ENCODE results near the gene RAB43.

RAB43 gene

DNA sequence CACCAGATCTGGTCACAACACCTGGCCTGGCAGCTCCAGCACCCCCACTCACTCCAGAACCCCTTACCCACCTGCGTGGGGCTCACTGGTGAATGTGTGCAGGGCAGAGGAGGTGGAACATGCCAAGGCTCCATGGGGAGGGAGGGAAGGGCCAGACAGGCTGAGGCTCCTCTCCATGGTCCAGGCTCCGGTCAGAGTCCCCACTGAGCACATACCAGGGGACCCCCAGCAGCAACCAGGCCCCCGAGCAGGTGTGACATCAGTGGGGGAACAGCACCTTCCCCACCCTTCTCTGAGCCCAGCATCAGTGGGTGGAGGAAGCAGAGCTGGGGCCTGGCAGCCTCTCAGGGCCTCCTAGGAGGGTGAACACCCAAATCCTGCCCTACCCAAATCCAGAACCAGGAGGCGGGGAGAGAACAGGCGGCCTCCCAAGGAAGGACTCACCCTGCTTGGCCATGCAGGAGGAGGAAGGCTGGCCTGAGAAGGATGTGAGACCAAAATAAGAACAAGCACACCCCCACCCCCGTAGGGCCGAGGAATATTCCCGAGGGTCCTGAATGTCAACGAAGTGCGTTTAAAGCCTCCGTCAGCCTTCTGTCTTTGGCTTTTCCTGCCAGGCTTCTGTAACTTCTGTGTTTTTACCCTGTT is 62.2 kb downstream of the RAB43 start:
- H3K27ac ChIP-seq: peak overlapping the region; percentile 64
- TF ChIP-seq CTCF (conservative IDR thresholded peaks at IDR 0.05): no peak

DNA sequence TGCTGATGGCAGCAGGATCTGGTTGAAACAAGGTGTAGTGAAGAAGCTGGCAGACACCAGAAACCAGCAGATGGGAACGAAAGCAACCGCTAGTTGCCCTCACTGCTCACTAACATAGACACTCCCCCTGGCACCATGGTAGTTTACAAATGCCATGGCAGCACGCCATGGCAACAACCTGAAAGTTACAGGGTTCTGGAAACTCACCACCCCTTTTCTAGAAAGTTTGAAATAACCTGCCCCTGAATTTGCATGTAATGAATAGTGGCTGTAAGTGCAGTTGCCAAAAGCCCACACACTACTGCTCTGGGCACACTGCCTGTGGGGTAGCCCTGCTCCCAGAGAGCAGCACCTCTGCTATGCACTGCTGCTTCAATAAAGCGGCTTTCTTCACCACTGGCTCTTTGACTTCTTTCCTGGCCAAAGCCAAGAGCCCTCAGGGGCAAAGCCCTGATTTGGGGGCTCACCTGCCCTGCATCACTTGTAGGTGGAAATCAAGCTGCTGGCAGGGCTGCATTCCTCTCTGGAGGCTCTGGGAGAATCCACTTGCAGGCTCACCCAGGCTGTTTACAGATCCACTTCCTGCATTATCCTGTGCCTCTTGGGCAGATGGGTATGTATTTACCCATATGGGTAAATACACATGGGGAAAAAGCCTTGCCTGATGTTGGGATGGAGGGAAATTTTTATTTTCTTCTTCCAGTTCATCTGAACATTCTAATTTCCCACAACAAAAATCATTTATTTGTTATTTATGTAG is 63.0 kb downstream of the RAB43 start:
- TF ChIP-seq CTCF (conservative IDR thresholded peaks at IDR 0.05): no peak; the same call in 1 of the 2 replicates
- peak overlapping the region; percentile 64 for H3K27ac ChIP-seq

GRCh38 chr3:129057249-129057648 is 64.4 kb downstream of the RAB43 start:
- no peak for TF ChIP-seq CTCF (conservative IDR thresholded peaks at IDR 0.05)
- no peak overlapping the region; the same call in 1 of the 2 replicates for H3K27ac ChIP-seq

GRCh38 chr3:129056451-129057173 is 65.0 kb downstream of the RAB43 start:
- TF ChIP-seq CTCF (conservative IDR thresholded peaks at IDR 0.05): no peak

DNA sequence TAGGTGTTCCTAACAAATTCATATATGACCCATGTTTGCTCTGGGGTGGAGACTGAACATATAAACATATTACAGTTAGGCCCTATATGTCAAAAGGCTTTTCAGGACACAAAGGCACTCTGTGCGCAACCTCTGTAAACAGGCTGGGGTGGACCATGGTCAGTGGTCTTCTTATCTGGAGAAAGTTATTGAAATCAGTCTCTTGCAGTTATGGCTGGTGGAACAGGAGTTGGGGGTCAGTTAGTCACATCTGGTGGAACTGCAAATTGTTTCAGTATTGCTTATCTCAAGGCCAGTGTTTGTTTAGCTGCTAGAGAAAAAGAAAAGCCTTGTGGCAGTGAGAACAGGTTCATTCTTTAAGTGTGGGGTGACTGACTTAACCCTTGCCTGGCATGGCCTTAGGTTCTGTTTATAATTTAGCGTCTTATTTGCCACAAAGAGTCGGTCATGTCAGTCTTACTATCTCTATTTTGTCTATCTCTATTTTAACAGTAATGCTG is 66.9 kb downstream of the RAB43 start:
- no peak for TF ChIP-seq CTCF (conservative IDR thresholded peaks at IDR 0.05)
- peak overlapping the region; percentile 70 for H3K27ac ChIP-seq

More at GRCh38 chr3:129056451-129057173, 65.0 kb downstream of the RAB43 start:
- H3K27ac ChIP-seq: no peak overlapping the region

DNA sequence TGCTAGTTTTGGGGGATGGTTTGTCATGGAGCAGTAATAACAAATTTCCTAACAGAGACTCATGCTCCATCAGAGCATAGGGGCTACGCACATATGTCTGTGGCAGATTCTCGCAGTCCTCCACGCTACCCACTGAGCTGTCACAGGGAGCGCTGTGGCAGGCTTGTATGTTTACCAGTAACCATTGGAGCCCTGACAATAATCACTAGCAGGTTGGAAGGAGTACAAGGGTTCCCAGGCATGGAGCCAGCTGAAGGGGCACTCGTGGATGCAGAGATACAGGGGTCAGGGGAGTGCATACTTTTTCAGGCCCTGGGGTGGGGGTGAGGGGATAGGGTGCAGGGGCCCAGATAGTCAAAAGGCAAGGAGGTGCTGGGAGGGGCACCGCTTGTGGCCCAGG is 68.9 kb downstream of the RAB43 start:
- H3K27ac ChIP-seq: peak overlapping the region; percentile 70
- no peak for TF ChIP-seq CTCF (conservative IDR thresholded peaks at IDR 0.05)

DNA sequence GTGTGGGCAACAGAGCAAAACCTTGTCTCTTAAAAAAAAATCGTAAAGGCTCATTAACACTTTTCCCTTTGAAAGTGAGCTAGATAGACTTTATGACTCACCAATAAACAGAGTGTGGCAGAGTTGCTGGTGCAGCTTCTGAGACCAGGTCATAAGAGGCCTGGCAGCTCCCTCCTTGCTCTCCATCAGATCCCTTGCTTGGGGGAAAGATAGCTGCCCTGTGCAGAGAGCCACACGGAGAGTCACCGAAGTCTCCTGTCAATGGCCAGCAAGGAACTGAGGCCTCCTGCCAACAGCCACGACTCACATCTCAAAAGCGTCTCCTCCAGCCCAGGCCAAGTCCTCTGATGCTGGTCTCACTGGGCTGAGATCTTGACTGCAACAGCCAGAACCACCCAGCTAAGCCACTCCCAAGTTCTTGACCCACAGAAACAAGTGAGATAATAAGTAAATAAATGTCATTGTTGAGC is 69.7 kb downstream of the RAB43 start:
- peak overlapping the region; percentile 70 for H3K27ac ChIP-seq
- TF ChIP-seq CTCF (conservative IDR thresholded peaks at IDR 0.05): no peak

Measured in VCaP (cell line).